ENCODE measurements around the gene MT1A. TPM values are rescaled to one million over a fixed set of nuclear protein-coding genes. Genes with fewer than 3 reads are reported as not detected.
"Not testable (repeated sequence)": the region's sequence is repeated elsewhere in the genome, so short reads cannot be mapped to it uniquely, and the experiment has no call there.

Gene MT1A
- total RNA-seq, 1 experiment from 2014 or later = not detected

- DNase-seq (ENCODE audit: low spot score) = peak; percentile 88
Measured at GRCh38 chr16:56610017-56610608, 28.4 kb upstream of the MT1A start.

DNA sequence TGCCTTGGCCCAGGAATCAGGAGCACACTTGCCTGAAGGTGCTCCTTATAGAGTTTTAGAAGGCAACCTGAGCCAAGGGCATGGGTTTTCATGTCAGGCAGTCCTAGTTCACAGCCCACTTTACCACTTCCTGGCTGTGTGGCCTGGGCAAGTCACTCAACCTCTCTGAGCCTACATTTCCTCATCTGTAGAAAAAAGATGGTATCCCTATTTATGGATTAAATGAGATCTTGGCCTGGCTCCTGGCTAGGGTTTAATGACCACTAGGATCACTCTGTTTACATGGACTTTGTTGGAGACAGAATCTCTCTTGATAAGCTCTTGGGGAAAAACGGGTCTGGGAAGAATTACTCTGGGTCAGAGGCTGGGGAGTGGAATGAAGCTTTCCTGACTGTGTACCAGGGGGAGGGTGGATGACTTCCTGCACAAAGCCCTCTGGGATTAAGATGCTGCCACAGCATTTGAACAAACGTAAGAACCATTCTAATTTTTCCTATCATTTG lies 27.8 kb upstream of the MT1A start:
- peak; percentile 33 for DNase-seq (ENCODE audit: low spot score)

- peak; percentile 60 for DNase-seq (ENCODE audit: low spot score)
Measured at GRCh38 chr16:56611281-56611833, 27.1 kb upstream of the MT1A start.

DNA sequence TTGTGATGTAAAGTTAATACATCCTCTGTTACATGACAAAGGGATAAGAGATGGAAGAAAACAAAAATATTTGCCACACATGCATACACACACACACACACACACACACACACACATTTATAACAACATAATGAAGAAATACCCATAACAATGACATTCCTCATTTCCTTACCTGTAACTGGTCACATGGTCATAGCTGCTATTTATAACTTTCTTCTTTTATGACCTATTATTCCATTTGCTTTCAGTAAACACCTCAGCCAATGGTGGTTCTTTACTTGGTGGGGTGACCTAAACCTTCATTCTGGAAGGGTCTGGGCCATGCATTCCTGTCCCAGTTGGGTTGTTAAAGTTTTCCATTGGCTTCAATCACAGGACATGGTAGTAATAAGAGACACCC lies 24.8 kb upstream of the MT1A start:
- DNase-seq (ENCODE audit: low spot score) = no peak

GRCh38 chr16:56614549-56614991 lies 23.9 kb upstream of the MT1A start:
- DNase-seq (ENCODE audit: low spot score) = peak; percentile 95

GRCh38 chr16:56615353-56615752 lies 23.1 kb upstream of the MT1A start:
- peak; percentile 59 for DNase-seq (ENCODE audit: low spot score)

DNA sequence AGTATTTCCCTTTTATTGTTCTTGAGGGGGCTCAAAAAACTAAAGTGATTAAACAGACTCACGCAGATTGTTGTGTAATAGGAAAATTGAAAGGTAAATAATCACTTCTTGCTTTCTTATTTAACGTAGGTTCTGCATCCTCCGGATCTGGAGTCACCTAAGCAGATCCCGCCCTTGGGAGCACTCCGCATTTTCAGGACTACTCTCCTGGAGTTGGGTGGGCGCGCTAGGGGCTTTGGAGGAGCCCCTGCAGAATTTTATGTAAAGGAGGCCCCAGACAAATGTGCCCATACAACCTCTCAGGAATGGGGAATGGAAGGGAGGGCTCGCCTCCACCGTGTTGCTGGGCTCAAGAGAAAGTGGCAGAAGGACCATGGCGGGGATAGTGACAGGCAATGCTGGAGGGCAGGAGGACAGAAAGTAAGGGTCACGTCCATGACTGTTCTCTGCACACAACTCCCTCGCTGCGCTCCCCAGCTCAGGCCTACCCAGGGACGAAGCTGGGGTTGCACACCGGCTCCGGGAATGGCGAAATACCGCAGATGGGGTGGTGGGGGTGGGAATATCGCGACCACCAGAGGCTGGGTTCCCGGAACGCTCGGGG lies 21.8 kb upstream of the MT1A start:
- DNase-seq (ENCODE audit: low spot score) = no peak

- DNase-seq (ENCODE audit: low spot score) = no peak
Measured at GRCh38 chr16:56617212-56618085, 21.0 kb upstream of the MT1A start.

DNA sequence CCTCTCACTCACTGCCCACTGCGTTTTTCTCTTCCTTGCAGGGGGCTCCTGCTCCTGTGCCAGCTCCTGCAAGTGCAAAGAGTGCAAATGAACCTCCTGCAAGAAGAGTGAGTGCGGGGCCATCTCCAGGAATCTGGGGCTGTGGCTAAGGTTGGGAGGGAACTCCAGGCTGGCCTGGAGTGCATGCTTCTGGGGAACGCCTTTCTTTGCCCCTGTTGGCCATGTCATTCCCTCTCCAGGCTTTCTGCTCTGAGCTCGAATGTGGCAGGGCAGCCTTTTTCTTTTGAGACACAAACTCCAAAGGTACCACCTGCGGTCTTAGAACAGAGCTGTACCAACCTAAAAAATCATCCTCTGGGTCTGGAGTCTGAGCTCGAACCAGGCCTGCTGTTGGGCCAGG lies 20.3 kb upstream of the MT1A start:
- DNase-seq (ENCODE audit: low spot score) = no peak

DNA sequence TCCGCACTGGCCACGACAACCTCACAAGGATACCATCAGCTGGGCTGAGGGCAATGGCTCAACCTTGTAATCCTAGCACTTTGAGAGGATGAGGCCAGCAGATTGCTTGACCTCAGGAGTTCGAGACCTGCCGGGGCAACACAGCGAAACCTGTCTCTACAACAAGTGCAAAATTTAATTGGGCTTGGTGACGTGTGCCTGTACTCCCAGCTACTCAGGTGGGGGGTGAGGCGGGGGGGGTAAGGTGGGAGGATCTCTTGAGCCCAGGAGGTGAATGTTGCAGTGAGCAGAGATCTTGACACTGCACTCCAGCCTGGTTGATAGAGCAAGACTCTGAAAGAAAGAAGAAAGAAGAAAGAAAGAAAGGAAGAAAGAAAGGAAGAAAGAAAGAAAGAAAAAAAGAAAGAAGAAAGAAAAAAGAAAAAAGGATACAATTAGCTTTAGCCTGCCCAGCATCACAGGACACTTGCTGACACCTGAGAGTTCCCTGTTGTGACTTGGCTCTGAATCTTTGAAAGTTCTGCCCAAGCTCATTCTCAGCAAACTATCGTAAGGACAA lies 18.0 kb upstream of the MT1A start:
- no peak for DNase-seq (ENCODE audit: low spot score)

DNA sequence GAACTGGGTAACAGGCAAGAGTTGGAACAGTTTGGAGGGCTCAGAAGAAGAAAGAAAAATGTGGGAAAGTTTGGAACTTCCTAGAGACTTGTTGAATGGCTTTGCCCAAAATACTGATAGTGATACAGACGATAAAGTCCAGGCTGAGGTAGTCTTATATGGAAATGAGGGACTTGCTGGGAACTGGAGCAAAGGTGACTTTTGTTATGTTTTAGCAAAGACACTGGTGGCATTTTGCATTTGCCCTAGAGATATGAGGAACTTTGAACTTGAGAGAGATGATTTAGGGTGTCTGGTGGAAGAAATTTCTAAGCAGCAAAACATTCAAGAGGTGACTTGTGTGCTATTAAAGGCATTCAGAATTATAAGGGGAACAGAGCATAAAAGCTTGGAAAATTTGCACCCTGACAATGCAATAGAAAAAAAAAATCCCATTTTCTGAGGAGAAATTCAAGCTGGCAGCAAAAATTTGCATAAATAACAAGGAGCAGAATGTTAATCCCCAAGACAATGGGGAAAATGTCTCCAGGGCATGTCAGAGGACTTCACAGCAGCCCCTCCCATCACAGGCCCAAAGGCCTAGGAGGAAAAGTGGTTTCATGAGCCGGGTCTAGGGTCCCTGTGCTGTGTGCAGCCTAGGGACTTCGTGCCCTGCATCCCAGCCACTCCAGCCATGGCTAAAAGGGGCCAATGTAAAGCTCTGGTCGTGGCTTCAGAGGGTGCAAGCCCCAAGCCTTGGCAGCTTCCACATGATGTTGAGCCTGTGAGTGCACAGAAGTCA lies 16.6 kb upstream of the MT1A start:
- not testable (repeated sequence) for DNase-seq (ENCODE audit: low spot score)

DNA sequence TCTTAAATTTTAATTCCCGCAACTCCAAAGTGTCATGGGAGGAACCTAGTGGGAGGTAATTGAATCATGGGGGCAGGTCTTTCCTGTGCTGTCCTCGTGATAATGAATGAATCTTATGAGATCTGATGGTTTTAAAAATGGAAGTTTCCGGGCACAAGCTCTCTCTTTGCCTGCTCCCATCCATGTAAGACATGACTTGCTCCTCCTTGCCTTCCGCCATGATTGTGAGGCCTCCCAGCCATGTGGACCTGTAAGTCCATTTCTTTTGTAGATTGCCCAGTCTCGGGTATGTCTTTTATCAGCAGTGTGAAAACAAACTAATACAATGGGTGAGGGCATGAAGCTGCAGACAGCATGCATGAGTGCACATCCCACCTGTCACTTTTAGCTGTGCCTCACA lies 15.3 kb upstream of the MT1A start:
- DNase-seq (ENCODE audit: low spot score) = not testable (repeated sequence)

DNA sequence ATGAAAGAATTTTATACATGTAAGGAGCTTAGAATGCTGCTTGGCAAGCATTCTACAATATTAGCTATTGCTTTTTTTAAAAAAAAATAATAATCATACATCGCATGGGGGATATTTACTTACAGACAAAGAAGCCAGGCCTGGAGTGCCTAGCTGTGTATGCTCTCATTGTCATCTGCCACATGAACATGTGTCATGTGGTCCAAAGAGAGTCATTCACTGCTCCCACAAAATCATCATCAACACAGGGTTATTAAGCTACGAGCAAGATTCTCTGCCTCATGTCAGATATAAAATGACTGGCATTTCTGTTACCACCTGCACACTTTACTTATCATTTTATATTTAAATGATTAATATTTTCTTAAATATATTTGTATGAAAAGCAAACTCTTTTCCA lies 14.8 kb upstream of the MT1A start:
- DNase-seq (ENCODE audit: low spot score) = no peak

- no peak for DNase-seq (ENCODE audit: low spot score)
Measured at GRCh38 chr16:56625140-56625942, 13.1 kb upstream of the MT1A start, which contains the start of gene MT1E. Gene MT1E, plus strand, starts transcription at chr16:56625781. Its CDS starts 71 bp downstream, at chr16:56625852.

DNA sequence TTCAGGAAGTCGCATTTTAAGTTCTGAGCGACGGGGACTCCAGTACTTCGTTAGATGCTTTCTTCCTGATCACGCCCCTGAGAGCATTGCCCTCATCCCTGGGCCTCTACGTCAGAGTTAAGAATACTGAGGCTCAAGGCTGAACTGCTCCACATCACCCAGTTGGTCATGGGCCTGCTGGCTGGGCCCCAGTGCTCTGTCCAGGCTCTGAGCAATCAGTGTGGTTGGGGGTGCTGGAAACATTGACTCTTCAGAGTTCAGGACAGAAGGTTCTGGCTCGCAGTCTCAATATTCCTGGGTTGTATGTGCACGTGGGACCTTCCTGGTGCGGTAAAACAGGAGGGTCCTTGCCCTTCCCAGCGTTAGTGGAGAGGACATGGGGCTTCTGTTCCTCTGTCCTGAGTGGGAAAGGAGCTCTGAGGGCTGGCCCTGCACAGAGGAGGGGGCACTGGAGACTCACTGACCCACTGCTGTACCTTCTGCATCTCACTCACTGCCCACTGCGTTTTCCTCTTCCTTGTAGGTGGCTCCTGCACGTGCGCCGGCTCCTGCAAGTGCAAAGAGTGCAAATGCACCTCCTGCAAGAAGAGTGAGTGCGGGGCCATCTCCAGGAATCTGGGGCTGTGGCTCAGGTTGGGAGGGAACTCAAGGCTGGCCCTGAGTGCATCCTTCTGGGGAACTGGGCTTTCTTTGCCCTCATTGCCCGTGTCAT lies 12.4 kb upstream of the MT1A start:
- DNase-seq (ENCODE audit: low spot score) = no peak

DNA sequence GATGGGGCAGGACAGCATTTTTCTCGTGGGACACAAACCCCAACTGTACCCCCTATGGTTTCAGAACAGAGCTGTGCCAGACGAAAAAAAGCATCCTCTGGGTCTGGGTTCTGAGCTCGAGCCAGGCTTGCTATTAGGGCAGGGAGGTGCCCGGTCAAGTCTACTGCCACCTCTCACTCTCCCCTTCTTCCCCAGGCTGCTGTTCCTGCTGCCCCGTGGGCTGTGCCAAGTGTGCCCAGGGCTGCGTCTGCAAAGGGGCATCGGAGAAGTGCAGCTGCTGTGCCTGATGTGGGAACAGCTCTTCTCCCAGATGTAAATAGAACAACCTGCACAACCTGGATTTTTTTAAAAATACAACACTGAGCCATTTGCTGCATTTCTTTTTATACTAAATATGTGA lies 11.8 kb upstream of the MT1A start:
- DNase-seq (ENCODE audit: low spot score) = no peak

GRCh38 chr16:56628486-56629350 lies 9.7 kb upstream of the MT1A start:
- no peak for DNase-seq (ENCODE audit: low spot score)

- DNase-seq (ENCODE audit: low spot score) = no peak
Measured at GRCh38 chr16:56629531-56629930, 8.9 kb upstream of the MT1A start.

GRCh38 chr16:56630134-56630533 lies 8.3 kb upstream of the MT1A start:
- no peak for DNase-seq (ENCODE audit: low spot score)
